GM19372 (cell line): Measurements from ENCODE around the gene CDH22.

Experiments
- ATAC-seq: cut with Tn5 transposase; IDR thresholded peaks from one replicate; pipeline ENCODE4 v1.9.1; 2021; ENCODE audit warnings: mild to moderate bottlenecking, low read depth, moderate library complexity; ENCODE audit not compliant: unreplicated experiment

The CDH22 gene

DNA sequence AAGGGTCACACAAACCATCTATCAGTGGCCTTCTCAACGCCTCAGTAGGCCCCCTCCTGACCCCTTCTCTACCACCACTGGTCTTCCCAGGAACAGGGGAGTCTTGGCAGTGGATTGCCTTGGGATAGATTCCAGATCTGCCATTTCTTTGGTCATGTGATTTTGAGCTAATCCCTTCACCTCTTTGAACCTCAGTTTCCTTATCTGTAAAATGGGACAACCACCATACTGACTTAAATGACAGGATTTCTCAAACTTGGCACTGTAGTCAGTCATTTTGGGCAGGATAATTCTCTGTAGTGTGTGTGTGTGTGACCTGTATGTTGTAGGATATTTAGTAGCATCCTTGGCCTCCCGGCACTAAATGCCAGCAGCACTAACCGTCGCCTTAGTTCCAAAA lies 89.1 kb downstream of the CDH22 start:
- no peak for ATAC-seq

DNA sequence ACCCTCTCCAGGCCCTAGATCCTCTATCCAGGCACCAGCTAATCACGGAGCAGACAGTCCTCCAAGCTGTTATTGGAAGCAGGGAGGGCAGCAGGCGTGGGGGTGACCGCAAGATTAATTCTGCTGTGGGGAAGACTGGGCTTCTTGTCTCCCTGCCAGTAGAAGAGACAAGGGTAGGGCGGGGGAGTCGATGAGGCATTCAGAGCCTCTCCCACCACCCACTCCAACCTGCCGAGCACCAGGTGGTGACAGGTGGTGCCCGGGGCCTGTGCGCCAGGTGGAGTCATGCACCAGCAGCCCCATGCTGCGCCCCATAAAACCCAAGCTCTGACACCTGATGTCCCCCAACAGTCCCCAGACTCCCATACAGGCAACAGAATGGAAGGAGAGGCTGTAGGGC lies 89.6 kb downstream of the CDH22 start:
- ATAC-seq, result no peak

DNA sequence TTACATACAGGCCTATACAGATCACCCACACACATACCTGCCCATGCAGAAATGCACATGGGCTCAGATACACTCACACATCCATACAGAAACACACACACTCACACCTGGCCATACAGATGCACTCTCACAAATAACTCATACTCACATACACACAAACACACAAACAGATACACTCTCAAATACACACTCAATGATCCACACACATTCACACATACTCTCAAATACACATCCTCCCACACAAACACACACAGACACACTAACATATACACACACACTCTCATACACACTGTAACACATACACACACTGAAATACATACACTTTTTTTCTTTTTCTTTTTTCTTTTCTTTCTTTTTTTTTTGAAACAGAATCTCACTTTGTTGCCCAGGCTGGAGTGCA lies 90.7 kb downstream of the CDH22 start:
- ATAC-seq, result no peak

DNA sequence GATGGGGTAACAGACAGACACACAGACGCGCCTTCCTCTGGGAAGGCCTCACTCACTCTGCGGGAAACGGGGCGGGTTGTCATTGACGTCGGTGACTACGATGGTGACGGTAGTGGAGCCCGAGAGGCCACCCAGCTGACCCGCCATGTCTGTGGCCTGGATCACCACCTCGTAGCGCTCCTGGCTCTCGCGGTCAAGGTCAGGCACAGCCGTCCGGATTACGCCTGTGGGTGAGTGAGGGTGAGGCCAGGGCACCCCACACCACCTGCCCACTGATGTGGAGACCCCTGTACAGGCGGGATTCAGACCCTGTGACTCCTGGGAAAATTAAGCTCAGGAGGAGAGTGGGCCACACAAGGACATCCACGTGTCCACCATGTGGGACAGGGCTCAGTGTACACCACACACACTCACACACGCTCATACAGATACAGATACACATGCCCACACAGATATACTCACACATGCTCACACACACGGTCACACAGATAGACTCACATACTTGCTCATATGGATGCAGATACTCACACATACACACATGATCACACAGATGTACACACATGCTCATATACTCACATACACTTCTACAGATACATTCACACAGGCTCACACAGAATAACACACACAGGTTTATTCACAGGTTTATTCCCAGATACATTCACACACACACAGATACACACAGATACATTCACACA lies 91.4 kb downstream of the CDH22 start:
- no peak for ATAC-seq

DNA sequence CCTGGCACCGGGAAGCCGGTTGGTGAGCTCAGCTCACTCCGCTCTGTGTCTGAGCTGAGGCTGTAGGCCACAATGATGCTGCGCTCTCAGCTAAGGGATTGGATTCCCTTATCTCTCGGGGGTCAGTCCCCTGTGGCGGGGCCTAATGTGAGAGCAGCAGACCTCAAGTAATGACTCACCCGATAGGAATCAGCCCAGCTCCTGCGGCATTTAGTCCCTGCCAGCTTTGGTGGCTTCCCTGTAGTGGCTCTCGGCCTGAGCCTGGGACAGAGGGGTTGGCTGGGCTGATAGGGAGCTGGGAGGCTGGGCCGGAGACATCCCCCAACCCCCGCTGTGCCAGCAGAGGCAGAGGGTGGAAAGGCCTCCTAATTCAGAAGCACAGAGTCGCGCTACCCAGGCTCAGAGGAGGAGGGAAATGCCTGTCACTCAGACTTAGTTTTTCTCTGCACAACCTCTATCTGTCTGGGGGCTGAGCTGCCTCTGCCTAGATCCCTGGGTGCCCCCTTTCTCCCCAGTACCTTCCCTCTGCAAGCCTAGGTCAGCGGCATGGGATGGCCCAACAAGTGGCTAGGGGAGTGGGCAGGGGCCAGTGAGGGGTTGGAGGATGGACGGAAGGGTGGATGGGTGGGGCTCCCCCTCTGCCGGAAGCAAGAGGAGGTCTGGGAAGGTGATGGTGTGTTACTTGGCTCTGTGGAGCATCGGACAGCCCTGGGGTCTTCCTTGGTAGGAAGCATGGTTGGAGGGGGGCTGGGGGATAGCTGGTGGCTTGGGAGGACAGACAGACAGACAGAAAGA lies 92.2 kb downstream of the CDH22 start:
- ATAC-seq, result no peak

DNA sequence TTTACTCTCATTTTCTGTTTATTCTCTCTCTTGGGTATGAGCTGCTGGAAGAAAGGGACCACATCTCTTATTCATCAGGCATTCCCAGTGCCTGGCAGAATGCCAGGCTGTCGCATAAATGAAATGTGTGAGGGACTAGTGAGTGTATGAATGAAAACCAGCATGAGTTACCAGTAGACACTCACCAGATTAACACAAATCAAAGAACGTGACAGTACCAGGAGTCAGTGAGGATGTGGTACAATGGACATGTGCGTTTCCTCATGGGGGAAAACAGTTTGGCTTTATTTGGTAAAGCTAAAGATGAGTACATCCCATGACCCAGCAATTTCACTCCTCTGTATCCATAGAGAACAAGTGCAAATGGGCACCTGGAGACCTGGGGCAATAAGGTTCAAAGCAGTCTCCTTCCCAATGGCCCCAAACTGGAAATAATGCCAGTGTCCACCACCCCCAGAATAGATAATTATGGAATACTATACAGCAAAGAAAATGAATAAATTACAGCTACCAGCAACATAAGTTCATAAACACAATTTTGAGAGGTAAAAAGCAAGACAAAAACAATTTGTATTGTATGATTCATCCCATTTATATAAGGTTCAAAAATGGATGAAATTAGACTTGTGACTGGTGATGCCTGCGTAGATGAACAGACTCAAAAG lies 93.3 kb downstream of the CDH22 start:
- no peak for ATAC-seq

DNA sequence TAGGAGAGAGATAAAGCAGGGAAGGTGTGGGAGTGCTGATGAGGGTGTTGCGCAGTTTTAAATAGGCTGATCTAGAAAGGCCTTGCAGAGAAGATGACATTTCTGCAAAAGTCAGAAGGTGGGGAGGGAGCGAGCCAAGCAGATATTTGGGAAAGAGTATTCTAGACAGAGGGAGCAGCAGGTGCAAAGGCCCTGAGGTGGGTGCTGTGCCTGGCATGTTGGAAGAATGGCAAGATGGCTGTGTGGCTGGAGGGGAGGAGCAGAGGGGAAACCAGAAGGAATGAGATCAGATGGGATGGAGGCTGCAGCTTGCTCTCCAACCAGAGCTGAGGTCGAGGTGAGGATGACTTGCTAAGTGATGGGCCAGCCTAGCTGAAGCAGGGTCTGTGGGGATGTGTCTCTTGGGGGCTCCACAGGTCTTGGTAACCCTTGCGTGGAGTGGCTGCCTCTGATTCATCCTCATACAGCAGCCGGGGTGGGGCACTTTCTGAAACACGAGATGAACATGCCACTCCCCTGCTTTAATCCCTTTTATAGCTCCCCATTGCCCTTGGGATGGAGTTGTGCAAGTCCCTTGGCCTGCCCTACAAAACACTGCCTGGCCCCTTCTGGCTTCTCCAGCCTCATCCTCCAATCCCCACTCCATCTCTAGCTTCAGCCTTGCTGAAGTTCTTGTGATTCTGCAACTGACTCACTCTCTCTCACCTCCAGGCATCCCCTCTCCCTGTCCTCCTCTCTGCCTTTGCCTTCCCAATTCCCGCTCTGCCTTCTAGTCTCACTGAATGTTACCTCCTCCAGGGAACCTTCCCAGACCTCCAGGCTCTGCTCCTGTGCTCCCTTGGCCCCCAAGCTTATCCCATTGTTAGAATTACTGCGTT lies 94.1 kb downstream of the CDH22 start:
- ATAC-seq, result no peak

DNA sequence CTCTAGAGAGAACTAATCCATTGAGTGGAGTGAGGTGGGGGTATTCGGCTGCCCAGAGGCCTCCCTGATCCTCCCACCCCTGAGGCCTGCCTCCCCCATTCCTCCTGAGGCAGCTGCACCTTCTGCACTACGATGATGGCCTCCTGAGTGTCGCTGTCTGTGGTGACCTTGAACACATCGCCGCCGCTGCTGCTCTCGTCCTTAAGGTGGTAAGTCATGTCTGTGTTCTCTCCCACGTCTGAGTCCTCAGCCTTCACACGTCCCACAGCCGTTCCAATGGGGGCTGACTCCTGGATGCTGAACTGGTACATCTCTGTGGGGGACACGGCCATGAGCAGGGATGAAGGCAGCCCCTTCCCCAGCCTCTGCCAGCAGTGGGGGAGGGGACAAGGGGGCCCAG lies 95.4 kb downstream of the CDH22 start:
- ATAC-seq, result no peak

DNA sequence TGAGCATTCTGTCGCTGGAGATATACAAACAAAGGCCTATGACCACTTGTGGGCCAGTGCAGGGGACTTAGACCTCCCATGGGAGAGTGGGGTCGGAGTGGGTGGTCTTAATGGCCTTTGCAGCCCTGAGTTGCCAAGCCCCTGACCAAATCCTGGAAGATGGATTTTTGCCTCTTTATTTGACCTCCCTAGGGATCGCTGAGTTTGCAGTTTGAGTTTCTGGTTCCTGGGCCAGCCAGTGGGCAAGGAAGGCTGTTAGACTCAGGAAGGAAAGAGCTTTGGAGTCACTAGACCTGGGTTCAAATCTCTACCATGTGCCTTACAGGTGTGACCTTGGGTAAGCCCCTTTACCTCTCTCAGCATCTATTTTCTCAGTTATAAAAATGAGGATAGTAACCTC lies 96.0 kb downstream of the CDH22 start:
- ATAC-seq, result no peak

DNA sequence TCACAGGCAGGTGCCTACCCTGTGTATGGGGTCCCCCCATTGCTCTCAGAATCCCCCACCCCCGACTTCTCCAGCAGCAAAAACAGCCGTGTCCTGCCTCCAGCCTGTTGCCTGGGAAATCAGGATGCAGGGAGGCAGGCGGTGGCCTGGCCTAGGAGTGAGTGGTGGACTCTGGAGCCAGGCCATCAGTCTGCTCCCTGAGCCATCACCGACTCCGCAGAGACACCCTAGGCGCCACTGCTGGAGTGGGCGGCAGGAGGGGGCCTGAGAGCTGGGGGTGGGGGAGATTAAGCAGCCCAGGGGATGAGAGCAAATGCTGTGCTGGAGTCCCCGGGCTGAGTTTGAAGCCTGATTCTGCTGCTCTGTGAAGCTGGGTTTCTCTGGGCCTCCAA lies 97.0 kb downstream of the CDH22 start:
- no peak for ATAC-seq

DNA sequence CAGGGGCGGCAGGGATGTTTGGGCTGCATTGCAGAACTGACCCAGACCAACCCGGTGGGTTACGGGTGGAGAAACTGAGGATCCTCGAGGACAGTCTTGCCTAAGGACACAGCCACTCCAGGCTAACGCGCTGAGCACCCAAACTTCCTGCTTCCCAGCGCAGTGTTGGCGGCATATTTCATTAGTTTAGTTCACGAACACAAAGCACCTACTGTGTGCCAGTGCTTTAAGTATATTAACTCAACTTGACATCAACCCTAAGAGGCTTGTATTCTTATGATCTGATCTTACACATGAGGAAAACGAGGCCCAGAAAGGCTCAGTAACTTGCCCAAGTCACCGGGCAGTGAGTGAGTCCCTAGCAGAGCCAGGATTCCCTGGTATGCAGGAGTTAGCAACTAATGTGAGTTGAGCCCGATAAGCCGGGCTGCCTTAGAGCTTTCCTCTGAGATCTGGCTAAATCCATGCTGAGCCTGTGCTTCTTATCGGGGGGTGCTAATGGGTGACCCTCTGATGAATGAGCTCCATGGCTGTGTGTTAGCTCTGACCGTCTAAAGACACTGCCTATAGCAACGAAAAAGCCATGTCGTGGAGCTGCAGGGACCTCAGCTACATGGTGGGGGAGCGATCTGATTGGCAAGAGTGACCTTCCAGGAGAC lies 97.5 kb downstream of the CDH22 start:
- ATAC-seq, result no peak

DNA sequence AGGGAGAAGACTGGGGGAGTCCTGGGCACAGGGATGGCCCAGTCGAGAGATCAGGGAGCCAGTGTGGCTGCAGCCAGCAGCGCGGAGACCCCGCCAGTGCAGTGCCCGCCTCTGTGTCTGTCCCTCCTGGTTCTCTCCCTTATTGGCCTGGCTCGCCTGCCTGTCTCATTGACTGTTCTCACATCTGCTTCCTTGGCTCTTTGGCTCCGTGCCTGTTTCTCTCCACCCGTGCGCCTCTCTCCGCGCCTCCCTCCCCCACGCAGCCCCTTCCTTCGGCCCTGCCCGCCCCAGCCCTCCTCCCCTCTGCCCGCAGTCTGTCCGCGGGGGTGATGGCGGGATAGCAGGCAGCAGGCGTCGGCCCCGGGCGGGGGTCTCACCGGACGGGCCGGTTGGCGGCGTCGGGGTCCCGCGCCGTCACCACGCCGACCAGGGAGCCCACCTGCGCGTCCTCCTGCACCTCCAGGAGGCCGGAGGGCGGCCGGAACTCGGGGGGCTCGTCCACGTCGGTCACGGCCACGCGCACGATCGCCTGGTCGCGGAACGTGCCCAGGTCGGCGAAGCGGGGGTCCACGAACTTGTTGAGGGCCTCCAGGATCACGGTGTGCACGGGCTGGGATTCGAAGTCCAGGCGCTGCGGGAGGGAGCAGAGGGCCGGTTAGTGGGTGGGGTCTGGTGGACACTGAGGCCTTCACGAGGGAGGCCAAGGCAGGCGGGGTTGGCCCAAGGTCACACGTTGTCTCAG lies 98.2 kb downstream of the CDH22 start:
- ATAC-seq, result no peak

DNA sequence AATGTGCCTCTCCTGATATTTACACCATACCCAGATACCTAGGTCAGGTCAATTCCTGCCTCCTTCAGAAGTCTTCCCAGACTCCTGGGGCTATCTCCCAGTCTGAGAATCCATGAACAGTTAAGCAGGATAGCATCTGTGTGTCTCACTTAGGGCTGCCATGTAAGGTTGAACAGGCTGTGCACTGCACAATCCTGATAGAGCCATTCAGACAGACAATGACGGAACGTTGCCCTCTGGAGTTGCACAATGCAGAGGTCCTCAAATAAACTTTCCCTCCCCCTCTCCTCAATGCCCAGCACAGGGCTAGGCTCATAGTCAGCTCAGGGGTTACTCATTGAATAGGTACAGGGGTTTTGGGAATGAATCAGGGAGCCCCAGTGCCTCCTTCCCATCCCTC lies 100.5 kb downstream of the CDH22 start:
- ATAC-seq, result no peak

DNA sequence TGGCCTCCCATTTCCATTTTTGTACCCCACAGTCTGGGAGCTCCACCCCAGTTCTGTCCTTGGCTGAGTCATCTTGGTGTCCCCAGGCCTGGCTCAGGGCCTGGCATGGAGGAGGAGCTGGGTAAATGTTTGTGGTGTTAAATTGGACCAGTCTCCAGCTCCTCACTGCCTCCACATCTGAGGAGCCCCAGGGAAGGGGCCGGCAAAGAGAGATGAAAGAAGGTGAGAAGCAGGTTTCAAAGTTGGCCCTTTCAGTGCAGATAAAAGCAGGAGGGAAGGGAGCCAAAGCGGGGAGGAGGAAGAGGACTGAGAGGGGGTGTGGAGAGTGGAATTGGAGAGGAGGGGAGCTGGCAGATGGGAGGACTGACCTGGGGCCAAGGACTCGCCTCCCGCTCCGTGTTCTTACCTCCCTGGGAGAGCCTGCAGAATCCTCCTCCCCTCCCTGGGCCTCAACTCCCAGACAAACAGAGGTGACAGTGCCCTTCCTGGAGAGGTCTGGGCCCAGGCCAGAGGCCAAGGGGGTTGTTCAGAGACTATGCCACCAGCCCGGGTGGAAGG lies 101.2 kb downstream of the CDH22 start:
- no peak for ATAC-seq

DNA sequence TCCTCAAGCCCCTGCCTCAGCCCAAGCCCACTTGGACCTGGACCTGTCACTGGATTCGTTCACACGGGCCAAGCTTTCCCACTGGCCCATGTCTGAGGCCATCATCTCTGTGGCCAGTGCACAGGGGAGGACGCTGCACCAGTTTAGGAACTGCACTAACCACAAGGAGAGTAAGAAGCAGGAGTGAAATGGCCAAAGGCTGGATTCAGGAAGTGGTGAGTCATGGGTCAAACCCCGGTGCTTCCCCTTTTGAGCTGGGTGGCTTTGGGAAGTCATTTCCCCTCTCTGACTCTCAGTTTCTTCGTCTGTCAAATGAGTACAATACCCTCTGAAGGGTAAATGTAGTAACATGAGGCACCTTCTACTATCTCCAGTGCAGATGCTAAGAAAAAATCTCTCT lies 102.3 kb downstream of the CDH22 start:
- no peak for ATAC-seq

DNA sequence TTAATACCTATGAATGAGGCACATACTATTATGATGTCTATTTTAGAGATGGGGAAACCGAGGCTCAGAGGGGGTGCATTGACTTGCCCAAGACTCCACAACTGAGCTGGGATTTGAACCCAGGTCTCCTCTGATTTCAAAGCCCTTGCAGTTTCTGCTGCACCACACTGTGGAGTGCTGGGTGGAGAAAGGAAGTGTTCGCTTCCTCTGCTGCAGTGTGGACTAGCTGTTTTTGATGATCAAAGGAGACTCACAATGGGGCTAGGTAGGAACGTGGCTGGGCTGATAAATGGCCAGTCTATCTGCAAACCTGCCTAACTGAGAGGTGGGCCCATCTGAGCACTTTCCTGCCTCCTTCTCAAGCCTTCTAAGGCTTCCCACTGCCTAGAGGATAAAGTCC lies 102.9 kb downstream of the CDH22 start:
- ATAC-seq, result no peak

DNA sequence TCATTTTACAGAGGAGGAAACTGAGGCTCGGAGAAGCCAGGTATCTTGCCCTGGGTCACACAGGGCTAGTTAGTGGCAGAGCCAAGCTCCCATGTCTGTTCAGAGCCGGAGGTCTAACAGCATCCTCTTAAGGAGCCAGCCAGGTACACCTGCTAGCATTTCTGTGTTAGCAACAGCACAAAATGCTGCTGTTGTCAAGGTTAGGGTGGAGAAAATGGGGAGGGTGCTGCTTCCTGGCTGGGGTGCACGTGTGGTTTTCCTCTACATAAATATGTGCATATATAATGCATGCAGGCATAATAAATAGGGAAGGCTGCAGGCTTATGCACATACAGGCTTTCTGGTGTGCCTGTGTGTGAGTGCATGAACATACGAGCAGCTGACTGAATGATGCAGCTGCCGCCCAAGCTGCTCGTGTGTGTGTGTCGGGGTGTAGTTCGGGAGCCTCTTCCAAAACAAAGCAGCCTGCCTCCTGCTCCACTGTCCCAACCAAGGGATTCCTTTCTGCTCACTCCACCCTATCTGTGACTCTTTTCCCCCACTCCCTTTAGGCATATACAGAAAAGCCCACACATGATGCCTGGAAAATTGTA lies 103.6 kb downstream of the CDH22 start:
- ATAC-seq, result no peak

DNA sequence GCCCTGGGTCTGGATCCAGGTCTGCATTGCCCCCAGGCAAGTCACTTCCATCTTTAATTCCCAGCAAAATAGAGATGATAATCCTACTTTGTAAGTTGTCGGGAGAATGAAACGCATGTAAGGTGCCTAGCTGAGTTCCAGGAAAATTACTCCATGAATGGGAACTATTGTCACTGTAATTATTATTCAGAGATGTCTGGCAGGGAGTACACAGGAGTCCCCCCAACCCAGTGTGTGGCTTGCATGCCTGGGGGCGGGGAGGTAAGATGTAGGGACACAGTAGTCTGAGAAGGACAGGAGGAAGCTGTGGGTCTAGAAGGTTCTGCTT lies 104.8 kb downstream of the CDH22 start:
- no peak for ATAC-seq
